ENCODE measurements around the gene PIRT. TPM values are rescaled to one million over a fixed set of nuclear protein-coding genes. Genes with fewer than 3 reads are reported as not detected.

The PIRT gene
- polyA plus RNA-seq, 1 donor from 2014 or later: not detected

DNA sequence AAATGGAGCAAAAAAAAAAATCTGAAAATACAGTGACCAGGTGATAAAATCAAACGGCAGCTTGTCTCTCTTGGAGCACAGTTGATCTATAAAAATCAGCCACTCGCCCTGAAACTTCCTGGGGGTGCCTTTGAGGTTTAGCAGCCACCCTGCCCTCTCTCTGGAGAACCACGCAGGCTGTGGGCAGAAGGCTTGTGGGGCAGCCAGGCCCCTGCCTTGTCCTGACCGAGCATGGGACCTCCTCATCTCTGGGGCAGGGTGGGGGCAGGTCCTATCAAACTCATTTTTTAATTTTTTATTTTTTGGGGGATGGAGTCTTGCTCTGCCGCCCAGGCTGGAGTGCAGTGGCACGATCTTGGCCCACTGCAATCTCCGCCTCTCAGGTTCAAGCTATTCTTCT lies 39.0 kb downstream of the PIRT start:
- Histone ChIP-seq H3K27me3 (ENCODE audit: insufficient read depth, low read depth, low read length) (no peaks in the 10 kb centered on the region), H2AFZ (ENCODE audit: low read depth, low read length) (no peak overlapping the region), H3K4me3 (ENCODE audit: low read length) (no peak overlapping the region), H3F3A (ENCODE audit: insufficient read depth, low read length, poor library complexity, severe bottlenecking) (no peaks in the 10 kb centered on the region), H3K36me3 (ENCODE audit: insufficient read depth, low read length) (no peaks in the 10 kb centered on the region), H3K27ac (ENCODE audit: low read length) (no peak overlapping the region), H3K9ac (ENCODE audit: low read length) (no peak overlapping the region), H4K20me1 (ENCODE audit: insufficient read depth) (no peaks in the 10 kb centered on the region), H3K79me2 (replicated peaks; ENCODE audit: insufficient read depth, low read length) (no peaks in the 10 kb centered on the region), H3K4me2 (ENCODE audit: low read length) (no peak overlapping the region), H3K9me3 (ENCODE audit: low read length) (no peaks in the 10 kb centered on the region), H3K9me2 (ENCODE audit: insufficient read depth, low read length) (no peaks in the 10 kb centered on the region)
- TF ChIP-seq, protein P1, sequence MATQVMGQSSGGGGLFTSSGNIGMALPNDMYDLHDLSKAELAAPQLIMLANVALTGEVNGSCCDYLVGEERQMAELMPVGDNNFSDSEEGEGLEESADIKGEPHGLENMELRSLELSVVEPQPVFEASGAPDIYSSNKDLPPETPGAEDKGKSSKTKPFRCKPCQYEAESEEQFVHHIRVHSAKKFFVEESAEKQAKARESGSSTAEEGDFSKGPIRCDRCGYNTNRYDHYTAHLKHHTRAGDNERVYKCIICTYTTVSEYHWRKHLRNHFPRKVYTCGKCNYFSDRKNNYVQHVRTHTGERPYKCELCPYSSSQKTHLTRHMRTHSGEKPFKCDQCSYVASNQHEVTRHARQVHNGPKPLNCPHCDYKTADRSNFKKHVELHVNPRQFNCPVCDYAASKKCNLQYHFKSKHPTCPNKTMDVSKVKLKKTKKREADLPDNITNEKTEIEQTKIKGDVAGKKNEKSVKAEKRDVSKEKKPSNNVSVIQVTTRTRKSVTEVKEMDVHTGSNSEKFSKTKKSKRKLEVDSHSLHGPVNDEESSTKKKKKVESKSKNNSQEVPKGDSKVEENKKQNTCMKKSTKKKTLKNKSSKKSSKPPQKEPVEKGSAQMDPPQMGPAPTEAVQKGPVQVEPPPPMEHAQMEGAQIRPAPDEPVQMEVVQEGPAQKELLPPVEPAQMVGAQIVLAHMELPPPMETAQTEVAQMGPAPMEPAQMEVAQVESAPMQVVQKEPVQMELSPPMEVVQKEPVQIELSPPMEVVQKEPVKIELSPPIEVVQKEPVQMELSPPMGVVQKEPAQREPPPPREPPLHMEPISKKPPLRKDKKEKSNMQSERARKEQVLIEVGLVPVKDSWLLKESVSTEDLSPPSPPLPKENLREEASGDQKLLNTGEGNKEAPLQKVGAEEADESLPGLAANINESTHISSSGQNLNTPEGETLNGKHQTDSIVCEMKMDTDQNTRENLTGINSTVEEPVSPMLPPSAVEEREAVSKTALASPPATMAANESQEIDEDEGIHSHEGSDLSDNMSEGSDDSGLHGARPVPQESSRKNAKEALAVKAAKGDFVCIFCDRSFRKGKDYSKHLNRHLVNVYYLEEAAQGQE (IDR thresholded peaks at IDR 0.05; ENCODE audit: borderline replicate concordance): no peak
- TF ChIP-seq, protein P2, sequence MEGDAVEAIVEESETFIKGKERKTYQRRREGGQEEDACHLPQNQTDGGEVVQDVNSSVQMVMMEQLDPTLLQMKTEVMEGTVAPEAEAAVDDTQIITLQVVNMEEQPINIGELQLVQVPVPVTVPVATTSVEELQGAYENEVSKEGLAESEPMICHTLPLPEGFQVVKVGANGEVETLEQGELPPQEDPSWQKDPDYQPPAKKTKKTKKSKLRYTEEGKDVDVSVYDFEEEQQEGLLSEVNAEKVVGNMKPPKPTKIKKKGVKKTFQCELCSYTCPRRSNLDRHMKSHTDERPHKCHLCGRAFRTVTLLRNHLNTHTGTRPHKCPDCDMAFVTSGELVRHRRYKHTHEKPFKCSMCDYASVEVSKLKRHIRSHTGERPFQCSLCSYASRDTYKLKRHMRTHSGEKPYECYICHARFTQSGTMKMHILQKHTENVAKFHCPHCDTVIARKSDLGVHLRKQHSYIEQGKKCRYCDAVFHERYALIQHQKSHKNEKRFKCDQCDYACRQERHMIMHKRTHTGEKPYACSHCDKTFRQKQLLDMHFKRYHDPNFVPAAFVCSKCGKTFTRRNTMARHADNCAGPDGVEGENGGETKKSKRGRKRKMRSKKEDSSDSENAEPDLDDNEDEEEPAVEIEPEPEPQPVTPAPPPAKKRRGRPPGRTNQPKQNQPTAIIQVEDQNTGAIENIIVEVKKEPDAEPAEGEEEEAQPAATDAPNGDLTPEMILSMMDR (IDR thresholded peaks at IDR 0.05; ENCODE audit: poor library complexity, severe bottlenecking): no peak
- TF ChIP-seq EZH2 (IDR thresholded peaks at IDR 0.05; ENCODE audit: borderline replicate concordance, insufficient read depth, low read length, poor library complexity, severe bottlenecking): no peak
- TF ChIP-seq MXI1 (conservative IDR thresholded peaks at IDR 0.05; ENCODE audit: poor library complexity, severe bottlenecking): no peak
- no peak for TF ChIP-seq TAF1 (IDR thresholded peaks at IDR 0.05; ENCODE audit: low read depth)
- no peak for TF ChIP-seq RAD21 (conservative IDR thresholded peaks at IDR 0.05)
- TF ChIP-seq POLR2AphosphoS5 (IDR thresholded peaks at IDR 0.05): no peak
- TF ChIP-seq SMC3 (conservative IDR thresholded peaks at IDR 0.05; ENCODE audit: poor library complexity): no peak
- TF ChIP-seq EP300 (conservative IDR thresholded peaks at IDR 0.05; ENCODE audit: poor library complexity, severe bottlenecking): no peak

DNA sequence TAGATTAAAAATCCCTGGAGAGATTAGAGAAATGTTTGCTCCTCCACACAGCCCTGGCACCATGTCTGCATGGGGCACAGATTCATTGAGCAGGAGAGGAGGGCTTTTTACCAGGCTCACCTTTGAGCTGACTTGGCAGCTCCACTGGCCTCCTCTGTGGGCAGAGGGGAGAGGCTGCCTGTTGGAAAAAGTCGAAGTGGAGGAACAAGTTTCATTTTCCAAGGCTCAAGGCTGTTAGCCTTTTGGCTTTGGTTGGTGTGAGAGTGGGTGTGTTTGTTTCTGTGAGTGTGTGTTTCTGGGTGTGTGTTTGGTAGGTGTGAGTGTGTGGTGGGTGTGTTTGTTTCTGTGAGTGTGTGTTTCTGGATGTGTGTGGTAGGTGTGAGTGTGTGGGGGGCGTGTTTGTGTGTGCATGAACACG lies 39.5 kb downstream of the PIRT start:
- H2AFZ ChIP-seq (ENCODE audit: low read depth, low read length): no peak overlapping the region
- H3K27me3 ChIP-seq (ENCODE audit: insufficient read depth, low read depth, low read length): no peaks in the 10 kb centered on the region
- TF ChIP-seq, protein P1 (IDR thresholded peaks at IDR 0.05; ENCODE audit: borderline replicate concordance): no peak
- TF ChIP-seq SMC3 (conservative IDR thresholded peaks at IDR 0.05; ENCODE audit: poor library complexity): no peak
- no peak for TF ChIP-seq TAF1 (IDR thresholded peaks at IDR 0.05; ENCODE audit: low read depth)
- no peak for TF ChIP-seq MXI1 (conservative IDR thresholded peaks at IDR 0.05; ENCODE audit: poor library complexity, severe bottlenecking)
- TF ChIP-seq EZH2 (IDR thresholded peaks at IDR 0.05; ENCODE audit: borderline replicate concordance, insufficient read depth, low read length, poor library complexity, severe bottlenecking): no peak
- TF ChIP-seq POLR2AphosphoS5 (IDR thresholded peaks at IDR 0.05): no peak
- TF ChIP-seq, protein P2 (IDR thresholded peaks at IDR 0.05; ENCODE audit: poor library complexity, severe bottlenecking): no peak
- no peak for TF ChIP-seq EP300 (conservative IDR thresholded peaks at IDR 0.05; ENCODE audit: poor library complexity, severe bottlenecking)
- TF ChIP-seq RAD21 (conservative IDR thresholded peaks at IDR 0.05): no peak
- H3K79me2 ChIP-seq (replicated peaks; ENCODE audit: insufficient read depth, low read length): no peaks in the 10 kb centered on the region
- no peaks in the 10 kb centered on the region for H3K9me3 ChIP-seq (ENCODE audit: low read length)
- no peaks in the 10 kb centered on the region for H4K20me1 ChIP-seq (ENCODE audit: insufficient read depth)
- H3K27ac ChIP-seq (ENCODE audit: low read length): no peak overlapping the region
- no peaks in the 10 kb centered on the region for H3K9me2 ChIP-seq (ENCODE audit: insufficient read depth, low read length)
- no peak overlapping the region for H3K4me2 ChIP-seq (ENCODE audit: low read length)
- no peak overlapping the region for H3K9ac ChIP-seq (ENCODE audit: low read length)
- no peaks in the 10 kb centered on the region for H3F3A ChIP-seq (ENCODE audit: insufficient read depth, low read length, poor library complexity, severe bottlenecking)
- no peak overlapping the region for H3K4me3 ChIP-seq (ENCODE audit: low read length)
- no peaks in the 10 kb centered on the region for H3K36me3 ChIP-seq (ENCODE audit: insufficient read depth, low read length)

All from neural cell (in vitro differentiated cells).